ENCODE results near the gene USP2.

USP2 gene

GRCh38 chr11:119305556-119306372 is 75.7 kb downstream of the USP2 start:
- no peak for DNase-seq (ENCODE audit: low read depth in 3 of 3)

All from stimulated activated CD4-positive, alpha-beta T cell treated with anti-CD3 and anti-CD28 coated beads, TNF-alpha, amount 100 ng/mL, for 4 hours (primary cell).